IPS-20b (cell line): Measurements from ENCODE around the gene FKBP2.

ENCODE experiments used
- H3K27ac ChIP-seq: one replicate; pipeline ENCODE4 v1.5.1; 2013; ENCODE audit warnings: low read length
- H3K27me3 ChIP-seq: 2 replicates; pipeline ENCODE4 v1.6.1; 2013; ENCODE audit warnings: mild to moderate bottlenecking, low read length, inconsistent platforms; ENCODE audit not compliant: insufficient read depth
- H3K36me3 ChIP-seq: 2 replicates; pipeline ENCODE4 v1.6.1; 2013; ENCODE audit warnings: low read depth, mild to moderate bottlenecking, inconsistent platforms, low read length, moderate library complexity; ENCODE audit not compliant: insufficient read depth
- H3K4me1 ChIP-seq: 2 replicates; pipeline ENCODE4 v1.6.1; 2013; ENCODE audit warnings: mild to moderate bottlenecking, control low read depth, inconsistent platforms, low read length, moderate library complexity; ENCODE audit not compliant: insufficient read depth
- H3K4me3 ChIP-seq: 2 replicates; pipeline ENCODE4 v1.5.1; 2013; ENCODE audit warnings: mild to moderate bottlenecking, low read length, inconsistent platforms
- H3K9ac ChIP-seq: 2 replicates; pipeline ENCODE4 v1.6.1; 2013; ENCODE audit warnings: low read depth, mild to moderate bottlenecking, inconsistent platforms, low read length, moderate library complexity
- H3K9me3 ChIP-seq: 2 replicates; pipeline ENCODE4 v1.6.1; 2013; ENCODE audit warnings: mild to moderate bottlenecking, low read depth, low read length, inconsistent platforms; ENCODE audit not compliant: insufficient read depth

The FKBP2 gene

DNA sequence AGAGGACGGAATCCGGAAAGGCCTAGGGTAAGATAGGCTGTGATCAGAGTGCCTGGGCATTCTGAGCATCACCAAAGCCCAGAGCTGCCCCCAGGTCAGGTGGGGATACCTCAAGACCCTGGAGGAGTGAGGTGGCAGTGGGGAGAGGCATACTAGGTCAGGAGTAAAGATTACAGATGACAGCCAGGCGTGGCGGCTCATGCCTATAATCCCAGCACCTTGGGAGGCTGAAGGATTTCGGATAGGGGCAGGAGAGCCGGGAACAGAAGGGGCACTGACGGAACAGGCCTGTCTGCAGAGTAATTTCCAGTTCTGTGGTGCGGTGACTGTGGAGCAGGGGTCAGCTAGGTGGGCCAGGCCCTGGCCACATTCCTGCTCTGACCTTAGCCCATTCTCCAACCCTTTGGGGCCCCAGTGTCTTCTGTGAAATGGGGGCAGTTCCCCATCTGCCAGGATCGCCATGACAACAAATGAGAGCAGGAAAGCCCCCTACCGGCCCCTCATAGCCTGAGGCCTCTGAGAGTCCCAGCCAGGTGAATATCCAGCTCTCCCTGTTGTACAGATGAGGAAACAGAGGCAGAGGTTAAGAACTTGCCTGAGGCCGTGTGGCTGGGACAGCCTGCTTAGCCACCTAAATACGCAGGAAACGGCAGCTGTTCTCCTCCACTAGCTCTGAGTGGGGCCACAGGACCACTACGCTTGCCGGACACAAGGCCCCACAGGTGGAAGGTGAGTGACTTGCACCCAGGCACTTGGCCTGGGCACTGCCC lies 34.3 kb downstream of the FKBP2 start:
- H3K4me3 ChIP-seq: no peak overlapping the region
- no peaks in the 10 kb centered on the region for H3K9me3 ChIP-seq
- no peak overlapping the region for H3K27ac ChIP-seq
- no peaks in the 10 kb centered on the region for H3K27me3 ChIP-seq
- H3K9ac ChIP-seq: no peak overlapping the region
- peaks cover 6% of the 10 kb centered on the region; the same call in 1 of the 2 replicates for H3K4me1 ChIP-seq
- peaks cover 6% of the 10 kb centered on the region; the same call in 1 of the 2 replicates for H3K36me3 ChIP-seq

DNA sequence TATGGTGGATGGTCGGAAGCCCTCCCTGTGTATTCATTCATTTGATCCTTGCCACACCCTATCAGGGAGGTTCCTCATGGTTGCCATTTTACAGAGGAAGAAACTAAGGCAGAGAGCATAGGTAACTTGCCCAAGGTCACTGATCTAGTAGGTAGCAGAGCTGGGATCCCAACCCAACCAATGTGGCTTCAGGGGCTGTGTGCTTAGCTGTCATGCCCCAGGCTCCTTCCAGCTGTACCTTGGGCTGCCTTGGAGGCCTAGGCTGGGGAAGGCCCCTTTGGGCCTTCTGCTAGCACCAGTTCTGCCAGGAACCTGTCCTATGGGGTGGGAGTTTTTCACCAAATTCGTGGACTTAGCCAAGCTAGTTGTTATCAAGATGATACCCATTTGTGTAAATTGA lies 34.9 kb downstream of the FKBP2 start:
- no peak overlapping the region for H3K27ac ChIP-seq
- no peak overlapping the region for H3K9ac ChIP-seq
- no peak overlapping the region for H3K4me3 ChIP-seq
- no peaks in the 10 kb centered on the region for H3K27me3 ChIP-seq
- H3K4me1 ChIP-seq: peaks cover 6% of the 10 kb centered on the region; the same call in 1 of the 2 replicates
- no peaks in the 10 kb centered on the region for H3K9me3 ChIP-seq
- H3K36me3 ChIP-seq: peaks cover 6% of the 10 kb centered on the region; the same call in 1 of the 2 replicates

- Histone ChIP-seq H3K9ac (no peak overlapping the region), H3K27ac (no peak overlapping the region)
Observed at GRCh38 chr11:64276653-64277431, 35.9 kb downstream of the FKBP2 start.

GRCh38 chr11:64278576-64279190 lies 37.8 kb downstream of the FKBP2 start:
- Histone ChIP-seq H3K36me3 (peaks cover 6% of the 10 kb centered on the region; the same call in 1 of the 2 replicates), H3K27ac (no peak overlapping the region), H3K4me3 (no peak overlapping the region), H3K27me3 (no peaks in the 10 kb centered on the region), H3K4me1 (peaks cover 6% of the 10 kb centered on the region; the same call in 1 of the 2 replicates), H3K9me3 (no peaks in the 10 kb centered on the region), H3K9ac (no peak overlapping the region)

More at GRCh38 chr11:64276653-64277431, 35.9 kb downstream of the FKBP2 start:
- H3K9me3 ChIP-seq: no peaks in the 10 kb centered on the region
- peaks cover 6% of the 10 kb centered on the region; the same call in 1 of the 2 replicates for H3K4me1 ChIP-seq
- no peaks in the 10 kb centered on the region for H3K27me3 ChIP-seq
- no peak overlapping the region for H3K4me3 ChIP-seq
- H3K36me3 ChIP-seq: peaks cover 6% of the 10 kb centered on the region; the same call in 1 of the 2 replicates

GRCh38 chr11:64281957-64282770 lies 41.3 kb downstream of the FKBP2 start:
- H3K4me1 ChIP-seq: no peaks in the 10 kb centered on the region
- H3K9me3 ChIP-seq: no peaks in the 10 kb centered on the region
- H3K27me3 ChIP-seq: peaks cover 6% of the 10 kb centered on the region; the same call in 1 of the 2 replicates
- H3K27ac ChIP-seq: no peak overlapping the region
- no peak overlapping the region for H3K9ac ChIP-seq
- no peak overlapping the region for H3K4me3 ChIP-seq
- H3K36me3 ChIP-seq: peaks cover 6% of the 10 kb centered on the region; the same call in 1 of the 2 replicates

GRCh38 chr11:64283092-64283491 lies 42.2 kb downstream of the FKBP2 start:
- Histone ChIP-seq H3K36me3 (no peaks in the 10 kb centered on the region), H3K4me1 (no peaks in the 10 kb centered on the region), H3K27me3 (peaks cover 9% of the 10 kb centered on the region; the same call in 1 of the 2 replicates), H3K4me3 (no peak overlapping the region), H3K9me3 (no peaks in the 10 kb centered on the region), H3K9ac (no peak overlapping the region), H3K27ac (no peak overlapping the region)

DNA sequence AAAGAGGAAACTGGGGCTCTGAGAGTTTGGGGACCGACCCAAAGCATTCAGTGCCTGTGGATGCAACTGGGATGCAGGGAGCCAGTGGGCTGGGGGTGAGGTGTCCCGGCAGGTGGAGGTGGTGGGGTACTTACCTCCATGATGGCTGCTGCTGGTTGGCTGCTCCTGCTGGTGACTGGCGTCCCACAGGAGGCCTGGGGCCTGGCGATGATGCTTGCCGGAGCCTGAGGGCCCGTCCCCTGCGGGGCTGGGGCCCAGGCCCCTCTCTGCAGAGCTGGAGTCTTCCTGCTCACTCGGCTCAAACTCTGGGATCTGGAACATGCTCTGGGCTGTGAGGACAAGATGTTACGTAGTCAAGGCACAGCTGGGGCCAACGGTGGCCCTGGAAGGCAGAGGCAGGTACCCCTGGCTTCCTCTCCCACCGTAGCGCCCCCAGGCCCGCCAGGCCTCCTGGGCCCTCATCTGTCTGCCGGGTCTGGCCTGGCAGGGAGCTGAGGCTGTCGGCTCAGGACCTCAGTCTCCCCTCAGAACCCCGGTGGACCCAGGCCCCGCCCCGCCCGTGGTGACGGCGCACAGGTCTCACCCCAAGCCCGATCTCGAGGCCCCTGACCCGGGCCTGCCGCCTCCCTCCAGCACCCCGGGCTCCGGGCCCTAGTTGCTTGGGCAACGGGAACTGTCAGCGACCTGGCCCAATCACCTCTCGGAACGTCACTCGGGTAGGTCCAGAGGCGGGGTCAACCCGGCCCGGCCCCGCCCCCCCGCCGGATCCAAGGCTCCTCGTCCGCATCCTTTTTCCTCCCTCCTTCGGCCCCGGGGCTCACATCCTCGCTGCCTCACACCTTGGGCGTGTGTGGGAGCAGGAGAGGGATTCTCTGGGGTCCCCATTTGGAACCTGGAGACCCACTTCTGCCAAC lies 43.4 kb downstream of the FKBP2 start, which contains the start of gene BAD:
BAD (minus strand) TSS at position 618 of the 914 bp plus-strand sequence; CDS start at position 321, 297 bp downstream.
- Histone ChIP-seq H3K27me3 (peaks cover 16% of the 10 kb centered on the region), H3K36me3 (no peaks in the 10 kb centered on the region), H3K27ac (no peak within 1 kb of the TSS), H3K4me1 (no peaks in the 10 kb centered on the region), H3K4me3 (peak within 1 kb of the TSS; percentile 82), H3K9me3 (no peaks in the 10 kb centered on the region), H3K9ac (peak within 1 kb of the TSS; percentile 67)

- H3K9me3 ChIP-seq: no peaks in the 10 kb centered on the region
- H3K9ac ChIP-seq: peak within 1 kb of the TSS; percentile 56; the same call in 1 of the 2 replicates
- H3K27me3 ChIP-seq: peaks cover 25% of the 10 kb centered on the region
- no peak within 1 kb of the TSS for H3K27ac ChIP-seq
- no peaks in the 10 kb centered on the region for H3K4me1 ChIP-seq
- peak within 1 kb of the TSS; percentile 82 for H3K4me3 ChIP-seq
- H3K36me3 ChIP-seq: no peaks in the 10 kb centered on the region
Observed at GRCh38 chr11:64284962-64285884, 44.3 kb downstream of the FKBP2 start, which contains the start of gene GPR137. GPR137 (plus strand) TSS chr11:64285848; CDS start chr11:64286525, 677 bp downstream.

- Histone ChIP-seq H3K4me3 (peak overlapping the region; percentile 82), H3K9me3 (no peaks in the 10 kb centered on the region), H3K4me1 (no peaks in the 10 kb centered on the region), H3K27ac (no peak overlapping the region), H3K27me3 (peaks cover 34% of the 10 kb centered on the region), H3K36me3 (no peaks in the 10 kb centered on the region), H3K9ac (peak overlapping the region; percentile 56; the same call in 1 of the 2 replicates)
Observed at GRCh38 chr11:64285885-64286800, 45.2 kb downstream of the FKBP2 start.
